Endothelial cell (in vitro differentiated cells): Measurements from ENCODE around the gene B4GALNT4. TPM values are rescaled to one million over a fixed set of nuclear protein-coding genes. Genes with fewer than 3 reads are reported as not detected.

ENCODE experiments used
- DNase-seq: peaks from one replicate; pipeline ENCODE4 v3.0.0; 2021; ENCODE audit warnings: low spot score
- H3K27ac Mint-ChIP-seq: one replicate; pipeline ENCODE4 v1.8.0; 2021; ENCODE audit warnings: mixed read lengths, inconsistent platforms; ENCODE audit not compliant: unreplicated experiment
- H3K27me3 Mint-ChIP-seq: one replicate; pipeline ENCODE4 v1.8.0; 2021; ENCODE audit warnings: mild to moderate bottlenecking, moderate library complexity, mixed read lengths, inconsistent platforms; ENCODE audit not compliant: unreplicated experiment
- H3K36me3 Mint-ChIP-seq: one replicate; pipeline ENCODE4 v1.8.0; 2021; ENCODE audit warnings: mild to moderate bottlenecking, low read depth, mixed read lengths, inconsistent platforms; ENCODE audit not compliant: unreplicated experiment
- H3K4me1 Mint-ChIP-seq: one replicate; pipeline ENCODE4 v1.8.0; 2021; ENCODE audit warnings: mild to moderate bottlenecking, mixed read lengths, inconsistent platforms; ENCODE audit not compliant: unreplicated experiment
- H3K4me3 Mint-ChIP-seq: one replicate; pipeline ENCODE4 v1.8.0; 2021; ENCODE audit warnings: mild to moderate bottlenecking, mixed read lengths, inconsistent platforms; ENCODE audit not compliant: unreplicated experiment
- H3K9me3 Mint-ChIP-seq: one replicate; pipeline ENCODE4 v1.8.0; 2021; ENCODE audit warnings: mixed read lengths, inconsistent platforms; ENCODE audit not compliant: unreplicated experiment
- total RNA-seq: library from RNA; stranded (reverse); fragmentation: NEBNext Ultra II Directional; extraction: Animal tissue kit (Norgen Biotek cat#: 25700); gene quantifications from one replicate; pipeline ENCODE4 v1.2.1, GENCODE V29; 2021; ENCODE audit not compliant: unreplicated experiment
- TF ChIP-seq, protein P1 (sequence below): fragments of 200-600 bp; sonication (generic); IDR thresholded peaks from one replicate; pipeline ENCODE4 v1.5.0; 2021; ENCODE audit warnings: antibody characterized with exemption; ENCODE audit not compliant: unreplicated experiment

B4GALNT4 gene
- total RNA-seq, 1 donor from 2014 or later, result 14.9 TPM

DNA sequence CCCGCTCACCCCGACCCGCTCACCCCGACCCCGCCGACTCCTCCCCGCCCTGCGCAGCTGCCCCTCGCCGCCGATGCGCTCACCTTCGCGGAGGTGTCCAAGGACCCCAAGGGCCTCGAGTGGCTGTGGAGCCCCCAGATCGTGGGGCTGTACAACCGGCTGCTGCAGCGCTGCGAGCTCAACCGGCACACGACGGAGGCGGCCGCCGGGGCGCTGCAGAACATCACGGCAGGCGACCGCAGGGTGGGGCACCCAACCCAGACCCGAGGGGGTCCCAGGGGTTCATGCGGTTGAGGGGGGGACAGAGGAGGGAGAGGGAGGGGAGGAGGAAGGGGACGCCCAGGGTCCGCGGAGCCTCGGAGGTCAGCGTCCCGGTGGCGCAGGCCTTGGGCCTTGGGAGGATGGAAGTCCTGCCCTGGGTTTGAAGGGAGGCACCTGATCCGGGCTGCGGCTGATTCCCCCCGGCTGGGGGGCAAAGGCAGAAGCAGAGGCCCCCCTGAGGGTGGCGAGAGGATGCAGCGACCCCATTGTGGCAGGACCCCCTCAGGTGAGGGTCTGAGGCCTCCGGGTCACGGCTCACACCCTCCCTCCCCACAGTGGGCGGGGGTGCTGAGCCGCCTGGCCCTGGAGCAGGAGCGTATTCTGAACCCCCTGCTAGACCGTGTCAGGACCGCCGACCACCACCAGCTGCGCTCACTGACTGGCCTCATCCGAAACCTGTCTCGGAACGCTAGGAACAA lies 33.9 kb downstream of the B4GALNT4 start:
- TF ChIP-seq, protein P1, sequence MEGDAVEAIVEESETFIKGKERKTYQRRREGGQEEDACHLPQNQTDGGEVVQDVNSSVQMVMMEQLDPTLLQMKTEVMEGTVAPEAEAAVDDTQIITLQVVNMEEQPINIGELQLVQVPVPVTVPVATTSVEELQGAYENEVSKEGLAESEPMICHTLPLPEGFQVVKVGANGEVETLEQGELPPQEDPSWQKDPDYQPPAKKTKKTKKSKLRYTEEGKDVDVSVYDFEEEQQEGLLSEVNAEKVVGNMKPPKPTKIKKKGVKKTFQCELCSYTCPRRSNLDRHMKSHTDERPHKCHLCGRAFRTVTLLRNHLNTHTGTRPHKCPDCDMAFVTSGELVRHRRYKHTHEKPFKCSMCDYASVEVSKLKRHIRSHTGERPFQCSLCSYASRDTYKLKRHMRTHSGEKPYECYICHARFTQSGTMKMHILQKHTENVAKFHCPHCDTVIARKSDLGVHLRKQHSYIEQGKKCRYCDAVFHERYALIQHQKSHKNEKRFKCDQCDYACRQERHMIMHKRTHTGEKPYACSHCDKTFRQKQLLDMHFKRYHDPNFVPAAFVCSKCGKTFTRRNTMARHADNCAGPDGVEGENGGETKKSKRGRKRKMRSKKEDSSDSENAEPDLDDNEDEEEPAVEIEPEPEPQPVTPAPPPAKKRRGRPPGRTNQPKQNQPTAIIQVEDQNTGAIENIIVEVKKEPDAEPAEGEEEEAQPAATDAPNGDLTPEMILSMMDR, result no peak
- Mint-ChIP-seq H3K27ac (no peak overlapping the region), H3K27me3 (peaks cover 6% of the 10 kb centered on the region), H3K36me3 (no peaks in the 10 kb centered on the region), H3K4me3 (no peak overlapping the region), H3K4me1 (no peaks in the 10 kb centered on the region), H3K9me3 (no peaks in the 10 kb centered on the region)
- DNase-seq, result no peak

- H3K4me3 Mint-ChIP-seq, result no peak overlapping the region
- H3K4me1 Mint-ChIP-seq, result no peaks in the 10 kb centered on the region
- no peak overlapping the region for H3K27ac Mint-ChIP-seq
- DNase-seq, result no peak
- H3K27me3 Mint-ChIP-seq, result peaks cover 4% of the 10 kb centered on the region
- TF ChIP-seq, protein P1, result no peak
- H3K9me3 Mint-ChIP-seq, result no peaks in the 10 kb centered on the region
- H3K36me3 Mint-ChIP-seq, result no peaks in the 10 kb centered on the region
Measured at GRCh38 chr11:403761-404431, 34.6 kb downstream of the B4GALNT4 start.

- H3K27me3 Mint-ChIP-seq, result peaks cover 4% of the 10 kb centered on the region
- TF ChIP-seq, protein P1, result no peak
- no peak overlapping the region for H3K27ac Mint-ChIP-seq
- no peaks in the 10 kb centered on the region for H3K36me3 Mint-ChIP-seq
- H3K9me3 Mint-ChIP-seq, result no peaks in the 10 kb centered on the region
- no peak for DNase-seq
- H3K4me1 Mint-ChIP-seq, result no peaks in the 10 kb centered on the region
- H3K4me3 Mint-ChIP-seq, result no peak overlapping the region
Measured at GRCh38 chr11:404551-405264, 35.4 kb downstream of the B4GALNT4 start.

- Mint-ChIP-seq H3K4me3 (no peak overlapping the region), H3K9me3 (no peaks in the 10 kb centered on the region), H3K27ac (no peak overlapping the region), H3K4me1 (no peaks in the 10 kb centered on the region), H3K36me3 (no peaks in the 10 kb centered on the region), H3K27me3 (peaks cover 4% of the 10 kb centered on the region)
- TF ChIP-seq, protein P1, result no peak
- DNase-seq, result no peak
Measured at GRCh38 chr11:405323-405953, 36.1 kb downstream of the B4GALNT4 start.
